OCI-M2 (cell line): ENCODE data around the gene MEIS1.
"Not testable (repeated sequence)": the region's sequence is repeated elsewhere in the genome, so short reads cannot be mapped to it uniquely, and the experiment has no call there.

Source experiments
- DNase-seq: peaks from one replicate; lab custom pipeline; 2025; ENCODE audit not compliant: unreplicated experiment; lab: John Stamatoyannopoulos, UW

MEIS1 gene

DNA sequence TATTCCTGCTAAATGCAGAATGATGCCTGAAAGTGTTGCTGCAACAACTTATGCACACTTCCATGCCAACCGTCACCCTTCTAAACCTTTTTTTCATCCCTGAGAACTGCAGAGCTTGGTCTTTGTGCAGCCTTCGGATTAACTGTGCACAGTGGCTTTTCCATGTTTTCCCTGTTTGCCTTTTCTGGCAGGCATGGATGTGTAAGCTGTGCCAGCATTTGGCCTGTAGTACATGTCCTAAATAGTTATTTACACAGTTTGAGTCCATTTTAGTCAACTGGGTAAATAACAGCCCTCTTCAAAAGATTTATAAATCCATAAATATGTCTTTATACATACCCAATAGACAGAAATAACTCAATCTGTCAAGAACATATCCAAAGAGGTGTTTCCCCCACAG, 31.5 kb downstream of the MEIS1 start:
- DNase-seq = no peak

DNA sequence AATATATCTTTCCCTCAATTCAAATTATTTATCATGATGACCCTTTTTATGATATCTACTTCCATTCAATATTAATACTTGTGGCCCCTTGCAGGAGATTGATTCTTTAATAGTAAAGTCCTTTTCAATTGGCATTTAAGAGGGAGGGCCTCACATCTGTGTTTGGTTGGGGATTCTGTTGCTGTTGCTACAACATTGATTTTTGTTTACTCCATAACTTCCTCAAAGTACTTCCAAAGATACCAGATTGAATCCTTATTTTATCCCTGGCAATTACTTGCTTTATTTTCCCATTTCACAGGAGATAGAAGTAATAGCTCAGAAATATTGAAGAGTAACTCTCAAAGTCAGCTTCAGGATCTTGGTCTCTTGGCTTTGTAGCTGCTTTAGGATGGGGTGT, 32.8 kb downstream of the MEIS1 start:
- DNase-seq = no peak

- no peak for DNase-seq
Measured at GRCh38 chr2:66469214-66469902, 34.4 kb downstream of the MEIS1 start.

GRCh38 chr2:66470199-66470598, 35.3 kb downstream of the MEIS1 start:
- no peak for DNase-seq

DNA sequence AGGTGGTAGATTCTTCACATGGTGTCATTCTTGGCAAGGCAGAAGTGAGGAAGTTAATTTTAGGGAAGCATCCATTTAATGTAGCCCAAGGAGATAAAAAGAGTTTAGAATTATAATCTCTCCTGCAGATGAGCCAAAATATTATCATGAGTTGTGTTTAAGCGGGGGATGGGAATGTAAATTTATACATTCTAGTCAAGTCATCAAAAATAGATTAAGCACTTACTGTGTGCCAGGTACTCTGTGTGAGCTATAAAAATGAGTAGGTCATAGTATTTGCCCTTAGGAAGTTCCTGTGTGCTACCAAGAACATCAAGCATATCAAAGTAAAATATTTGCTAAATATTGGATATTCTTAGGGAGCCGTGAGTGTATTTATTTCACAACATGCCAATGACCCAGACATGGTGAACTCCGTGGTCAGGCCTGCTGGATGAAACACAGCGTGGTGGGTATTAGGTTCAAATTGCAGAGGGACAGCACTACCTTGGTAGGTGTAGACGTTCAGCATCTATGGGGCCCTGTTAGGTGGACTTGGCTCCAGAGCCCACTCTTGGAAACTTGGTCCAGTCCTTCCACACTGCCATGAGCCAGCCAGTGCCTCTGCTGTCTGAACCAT, 37.4 kb downstream of the MEIS1 start:
- DNase-seq = no peak

GRCh38 chr2:66477135-66477842, 42.4 kb downstream of the MEIS1 start:
- no peak for DNase-seq

GRCh38 chr2:66478299-66478698, 43.4 kb downstream of the MEIS1 start:
- DNase-seq = no peak

DNA sequence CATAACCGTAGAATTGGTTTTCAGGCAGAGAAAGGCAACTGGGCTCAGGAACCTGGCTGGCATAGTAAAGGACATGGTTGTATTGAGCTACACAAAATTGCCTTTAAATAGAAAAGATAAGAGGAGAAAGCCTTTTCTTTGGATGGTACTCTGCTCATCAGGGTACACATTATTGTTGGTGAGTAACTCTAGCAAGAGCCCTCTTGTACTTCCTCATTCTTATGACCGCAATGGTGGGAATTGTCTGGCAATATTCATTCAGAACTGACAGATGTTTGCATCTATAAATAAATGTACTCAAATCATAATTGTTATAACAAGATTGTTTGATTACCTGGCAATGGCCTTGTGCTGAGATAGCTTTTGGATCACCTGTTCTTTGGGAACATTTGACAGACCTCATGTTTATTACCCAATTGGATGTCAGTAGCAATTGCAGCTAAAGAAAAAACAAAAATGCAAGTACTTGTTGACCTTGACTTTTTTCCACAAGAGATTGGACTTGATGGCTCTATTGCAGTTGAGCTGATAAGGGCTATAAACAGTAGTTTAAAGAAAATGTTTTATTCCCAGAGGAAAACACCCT, 43.9 kb downstream of the MEIS1 start:
- no peak for DNase-seq

GRCh38 chr2:66481100-66481549, 46.2 kb downstream of the MEIS1 start:
- DNase-seq = peak; percentile 72

DNA sequence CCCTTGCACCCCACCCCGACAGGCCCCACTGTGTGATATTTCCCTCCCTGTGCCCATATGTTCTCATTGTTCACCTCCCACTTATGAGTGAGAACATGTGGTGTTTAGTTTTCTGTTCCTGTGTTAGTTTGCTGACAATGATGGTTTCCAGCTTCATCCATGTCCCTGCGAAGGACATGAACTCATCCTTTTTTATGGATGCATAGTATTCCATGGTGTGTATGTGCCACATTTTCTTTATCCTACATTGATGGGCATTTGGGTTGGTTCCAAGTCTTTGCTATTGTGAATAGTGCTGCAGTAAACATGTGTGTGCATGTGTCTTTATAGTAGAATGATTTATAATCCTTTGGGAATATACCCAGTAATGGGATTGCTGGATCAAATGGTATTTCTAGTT, 50.3 kb downstream of the MEIS1 start:
- not testable (repeated sequence) for DNase-seq

- no peak for DNase-seq
Measured at GRCh38 chr2:66488946-66489345, 54.0 kb downstream of the MEIS1 start.

DNA sequence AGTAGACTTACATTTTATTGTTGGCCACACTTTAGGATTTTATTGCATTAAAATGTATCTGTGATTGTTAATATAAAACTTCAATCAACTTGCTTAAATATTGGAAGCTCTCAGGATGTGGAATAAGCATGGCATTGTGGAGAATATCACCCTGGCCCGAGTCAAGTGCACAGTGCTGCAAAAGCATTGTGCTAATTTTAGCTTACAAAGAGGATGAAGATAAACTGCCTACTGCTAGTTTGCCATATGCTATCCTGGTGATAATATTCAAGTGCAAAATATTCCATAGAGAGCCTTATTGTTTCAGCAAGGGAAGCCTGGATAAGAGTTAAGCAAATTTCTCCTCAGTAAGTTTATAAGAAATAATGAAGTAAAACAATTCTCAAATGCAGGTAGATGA, 54.5 kb downstream of the MEIS1 start:
- DNase-seq = peak; percentile 3

DNA sequence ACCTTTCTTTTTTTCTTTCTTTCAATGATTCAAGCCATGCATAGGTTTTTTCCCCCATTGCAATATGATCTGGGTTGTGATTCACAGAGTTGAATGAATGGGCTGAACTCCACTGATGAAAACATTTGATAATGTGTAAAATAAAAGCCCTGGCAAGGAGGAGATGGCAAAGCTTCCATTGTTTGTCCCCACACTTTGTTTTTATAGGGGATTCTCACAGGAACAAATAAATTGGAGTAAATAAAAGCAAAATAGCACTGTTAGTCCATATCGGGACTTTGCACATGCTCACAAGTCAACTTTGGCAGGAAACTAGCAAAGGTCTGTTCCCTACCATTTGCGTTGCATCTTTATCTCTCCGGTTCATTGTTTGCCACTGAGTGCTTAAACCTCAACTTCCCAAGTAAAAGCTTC, 55.7 kb downstream of the MEIS1 start:
- DNase-seq = peak; percentile 70

DNA sequence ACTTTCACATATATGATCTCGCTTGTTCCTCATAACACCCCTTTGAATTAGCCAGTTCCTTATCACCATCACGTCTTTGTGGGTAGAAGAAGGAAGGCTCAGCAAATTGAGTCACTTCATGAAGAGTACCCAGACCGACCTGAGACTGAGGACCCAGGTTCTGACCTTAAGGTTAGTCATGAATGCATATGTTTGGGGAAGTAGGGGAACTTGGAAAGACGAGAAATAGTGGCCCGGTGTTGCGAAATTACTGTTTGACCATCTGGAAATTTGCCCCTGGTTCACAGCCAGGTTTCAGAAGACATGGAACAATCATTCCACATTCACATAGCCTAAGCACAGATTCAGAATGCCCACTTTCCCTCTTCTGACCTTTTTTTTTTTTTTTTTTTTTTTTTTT, 59.8 kb downstream of the MEIS1 start:
- DNase-seq = no peak

DNA sequence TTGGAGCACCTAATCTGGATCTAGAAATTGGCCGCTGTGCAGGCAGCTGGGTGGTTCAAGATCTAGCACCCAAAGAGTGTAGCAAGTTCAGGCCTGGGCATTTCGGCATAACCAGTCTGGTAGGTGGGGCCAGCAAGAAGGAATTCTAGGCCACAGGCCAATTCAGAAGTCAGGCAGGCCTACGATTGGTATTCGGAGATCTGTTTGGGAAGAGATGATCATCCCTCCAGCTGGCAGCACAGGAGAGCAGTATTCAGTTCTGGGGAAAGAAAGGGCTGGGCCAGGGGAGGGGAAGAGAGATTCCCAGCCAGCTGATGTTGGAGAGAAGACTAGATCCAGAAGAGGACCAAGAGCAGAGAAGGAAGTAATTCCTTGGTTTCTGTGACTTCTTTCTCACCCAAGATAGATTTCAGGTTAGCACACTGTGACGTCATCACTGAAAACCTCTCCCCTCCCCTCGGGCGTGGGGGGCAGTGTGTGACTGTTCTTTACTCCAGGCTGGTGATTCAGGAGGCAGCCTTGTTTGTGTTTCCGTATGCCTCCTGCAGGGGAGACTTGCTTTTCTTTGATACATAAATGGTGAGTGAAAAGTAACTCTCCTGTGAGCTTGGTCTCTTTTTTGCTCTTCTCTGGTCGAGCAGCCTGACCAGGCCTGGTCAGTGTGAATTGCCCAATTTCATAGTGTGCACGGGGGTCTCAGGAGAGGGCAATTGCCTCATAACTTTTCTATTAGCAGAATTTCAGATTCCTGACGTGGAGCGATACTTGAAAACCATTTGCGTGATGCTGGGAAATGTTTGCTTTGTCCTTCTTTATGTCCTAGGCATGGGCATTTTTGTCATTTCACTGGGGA, 61.1 kb downstream of the MEIS1 start:
- DNase-seq = no peak

DNA sequence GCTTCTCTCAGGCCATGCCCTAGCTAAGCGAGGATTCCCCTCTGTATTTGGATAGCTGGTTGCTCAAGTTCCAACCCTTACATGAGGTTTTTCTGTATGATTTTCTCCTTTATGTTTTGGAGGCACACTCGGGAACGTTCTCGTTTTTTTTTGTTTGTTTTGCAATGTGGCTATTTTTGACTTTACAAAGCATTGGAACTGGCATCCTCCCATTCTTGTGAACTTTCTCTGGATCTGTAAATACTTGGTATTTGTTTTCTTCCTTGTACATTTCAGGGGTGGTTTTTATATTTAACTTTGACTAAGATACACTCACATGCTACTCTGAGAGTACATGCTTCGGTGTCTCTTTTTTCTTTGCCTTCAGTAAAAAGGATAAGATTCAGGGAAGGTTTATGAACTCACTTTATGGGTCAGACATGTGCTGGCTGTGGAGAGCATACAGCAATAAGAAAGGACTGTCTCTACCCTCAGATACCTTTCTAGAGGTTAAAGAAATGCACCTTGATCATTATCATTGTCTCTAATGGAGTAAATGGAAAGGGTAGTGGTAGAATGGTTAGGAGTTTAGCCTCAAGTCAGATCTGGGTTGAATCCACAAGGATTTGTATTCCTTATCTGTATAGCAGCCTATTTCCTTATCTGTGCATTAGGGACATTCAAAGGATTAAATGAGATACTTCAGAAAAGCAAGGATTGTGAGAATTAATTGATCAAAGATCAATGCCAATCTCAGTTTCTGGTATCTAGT, 61.9 kb downstream of the MEIS1 start:
- no peak for DNase-seq

DNA sequence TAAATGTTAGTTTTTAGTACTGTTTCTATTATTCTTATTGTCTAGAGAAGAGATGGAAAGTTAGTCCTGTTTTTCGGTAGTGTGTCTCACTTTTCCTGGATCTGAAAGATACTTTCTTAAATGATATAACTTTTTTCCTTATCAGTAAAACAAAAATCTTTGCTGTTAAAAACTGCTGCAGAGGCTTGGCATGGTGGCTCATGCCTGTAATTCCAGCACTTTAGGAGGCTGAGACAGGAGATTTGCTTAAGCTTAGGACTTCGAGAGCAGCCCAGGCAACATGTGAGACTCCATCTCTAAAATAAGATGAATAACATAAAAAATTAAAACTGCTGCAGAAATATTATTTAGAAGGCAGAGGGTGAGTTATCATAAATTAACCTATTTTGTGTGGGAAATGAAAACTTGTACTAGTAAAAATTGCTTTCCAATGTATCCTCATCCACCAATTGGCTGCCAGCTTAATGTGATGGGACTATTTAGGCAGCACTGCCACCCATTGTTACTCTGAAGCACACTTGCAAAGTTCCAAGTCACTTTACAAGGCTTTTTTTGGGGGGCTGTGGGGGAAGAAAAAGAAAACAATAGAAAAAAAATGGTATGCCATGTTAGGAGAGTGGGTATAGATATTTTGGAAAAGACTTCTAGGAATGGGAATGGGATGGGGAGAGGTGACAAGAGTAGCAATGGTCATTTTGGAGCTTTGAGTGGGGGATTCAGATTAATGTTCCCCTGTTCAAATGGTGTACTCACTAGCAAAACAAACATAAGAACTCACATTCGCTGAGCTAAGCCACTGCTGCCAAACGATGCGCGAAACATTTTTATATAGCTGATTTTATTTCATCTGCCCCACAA, 62.7 kb downstream of the MEIS1 start:
- DNase-seq = no peak

GRCh38 chr2:66498289-66498975, 63.5 kb downstream of the MEIS1 start:
- no peak for DNase-seq

- no peak for DNase-seq
Measured at GRCh38 chr2:66501267-66501666, 66.3 kb downstream of the MEIS1 start.
